ENCODE results near the gene HMGB2. TPM values are rescaled to one million over a fixed set of nuclear protein-coding genes. Genes with fewer than 3 reads are reported as not detected.

Gene HMGB2
- total RNA-seq, 1 donor from 2014 or later: 56.3 TPM

DNA sequence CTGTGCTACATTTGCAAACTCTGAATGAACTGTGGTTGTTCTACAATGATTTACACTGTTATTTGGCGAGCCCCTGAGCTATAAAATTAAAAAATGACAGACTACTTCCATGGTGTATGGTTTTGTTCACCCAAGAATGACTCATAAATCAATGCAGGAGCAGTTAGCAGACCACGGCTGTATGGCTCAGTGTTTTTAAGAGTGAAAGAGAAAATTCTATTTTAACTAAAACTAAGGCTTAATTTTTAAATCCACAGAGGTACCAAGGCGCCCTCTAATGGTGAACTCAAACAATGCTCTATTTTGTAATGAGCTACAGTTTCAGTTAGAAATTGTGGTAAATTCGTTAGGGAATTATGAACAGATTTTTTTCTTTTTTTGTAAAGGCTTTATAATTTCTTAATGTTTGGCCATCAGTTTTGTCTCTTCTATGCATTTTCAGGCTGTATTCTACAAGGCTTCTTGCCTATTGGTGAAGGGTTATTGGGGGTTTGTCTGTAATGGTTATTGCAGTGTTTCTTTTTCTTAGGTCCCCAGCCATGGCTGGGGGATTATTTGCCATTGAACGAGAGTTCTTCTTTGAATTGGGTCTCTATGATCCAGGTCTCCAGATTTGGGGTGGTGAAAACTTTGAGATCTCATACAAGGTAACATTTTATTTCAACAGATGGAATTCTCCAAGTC, 32.5 kb downstream of the HMGB2 start:
- peak overlapping the region; percentile 13 for H3K27ac Mint-ChIP-seq (ENCODE audit: unreplicated experiment)
- peaks cover 13% of the 10 kb centered on the region for H3K36me3 Mint-ChIP-seq (ENCODE audit: unreplicated experiment)
- peak; percentile 76 for TF ChIP-seq CTCF (IDR thresholded peaks at IDR 0.05)
- H3K4me1 Mint-ChIP-seq (ENCODE audit: unreplicated experiment): peaks cover 7% of the 10 kb centered on the region
- H3K27me3 Mint-ChIP-seq (ENCODE audit: unreplicated experiment): no peaks in the 10 kb centered on the region
- H3K9me3 Mint-ChIP-seq (ENCODE audit: unreplicated experiment): peaks cover 9% of the 10 kb centered on the region
- DNase-seq (ENCODE audit: extremely low spot score, unreplicated experiment): no peak
- no peak overlapping the region for H3K4me3 Mint-ChIP-seq (ENCODE audit: unreplicated experiment)

DNA sequence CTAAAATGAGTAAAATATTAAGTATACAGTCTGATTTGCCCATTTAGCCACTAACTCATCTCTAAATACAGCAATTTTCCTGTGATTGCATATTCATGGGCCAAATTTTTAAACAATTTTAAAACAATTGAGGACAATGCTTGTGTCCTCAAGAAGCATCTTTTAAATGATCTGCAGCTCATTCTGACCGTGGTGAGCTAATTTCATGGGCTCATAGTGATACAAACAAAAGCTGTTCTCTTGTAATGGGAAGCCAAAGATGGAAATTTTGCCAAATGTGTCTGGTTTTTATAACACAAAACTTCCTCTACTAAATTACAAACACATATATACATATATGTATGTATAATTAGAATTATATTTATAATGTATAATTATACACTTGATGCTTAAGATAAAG, 39.7 kb downstream of the HMGB2 start:
- H3K4me3 Mint-ChIP-seq (ENCODE audit: unreplicated experiment): no peak overlapping the region
- H3K27ac Mint-ChIP-seq (ENCODE audit: unreplicated experiment): no peak overlapping the region
- no peaks in the 10 kb centered on the region for H3K9me3 Mint-ChIP-seq (ENCODE audit: unreplicated experiment)
- no peaks in the 10 kb centered on the region for H3K4me1 Mint-ChIP-seq (ENCODE audit: unreplicated experiment)
- no peak for TF ChIP-seq CTCF (IDR thresholded peaks at IDR 0.05)
- no peak for DNase-seq (ENCODE audit: extremely low spot score, unreplicated experiment)
- no peaks in the 10 kb centered on the region for H3K36me3 Mint-ChIP-seq (ENCODE audit: unreplicated experiment)
- no peaks in the 10 kb centered on the region for H3K27me3 Mint-ChIP-seq (ENCODE audit: unreplicated experiment)

- Mint-ChIP-seq H3K4me3 (ENCODE audit: unreplicated experiment) (no peak overlapping the region), H3K27ac (ENCODE audit: unreplicated experiment) (no peak overlapping the region)
- no peak for TF ChIP-seq CTCF (IDR thresholded peaks at IDR 0.05)
Observed at GRCh38 chr4:173293663-173294062, 40.5 kb downstream of the HMGB2 start.

DNA sequence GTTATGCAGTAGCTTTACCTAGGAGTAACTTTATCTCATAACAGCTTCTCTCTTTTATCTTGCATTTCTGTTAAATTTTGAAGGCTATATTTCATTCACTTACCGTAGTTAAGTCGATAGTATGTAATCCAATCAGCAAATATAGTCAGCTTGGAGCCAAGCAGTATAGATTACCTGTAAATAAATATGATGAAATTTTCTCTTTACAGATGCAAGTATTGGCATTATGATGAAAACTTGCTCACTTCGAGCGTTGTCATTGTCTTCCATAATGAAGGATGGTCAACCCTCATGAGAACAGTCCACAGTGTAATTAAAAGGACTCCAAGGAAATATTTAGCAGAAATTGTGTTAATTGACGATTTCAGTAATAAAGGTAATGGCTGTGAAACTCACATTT, 42.3 kb downstream of the HMGB2 start:
- Mint-ChIP-seq H3K27ac (ENCODE audit: unreplicated experiment) (no peak overlapping the region), H3K27me3 (ENCODE audit: unreplicated experiment) (no peaks in the 10 kb centered on the region), H3K4me1 (ENCODE audit: unreplicated experiment) (peaks cover 3% of the 10 kb centered on the region), H3K4me3 (ENCODE audit: unreplicated experiment) (no peak overlapping the region), H3K36me3 (ENCODE audit: unreplicated experiment) (no peaks in the 10 kb centered on the region), H3K9me3 (ENCODE audit: unreplicated experiment) (no peaks in the 10 kb centered on the region)
- TF ChIP-seq CTCF (IDR thresholded peaks at IDR 0.05): no peak
- no peak for DNase-seq (ENCODE audit: extremely low spot score, unreplicated experiment)

More at GRCh38 chr4:173293663-173294062, 40.5 kb downstream of the HMGB2 start:
- no peaks in the 10 kb centered on the region for H3K9me3 Mint-ChIP-seq (ENCODE audit: unreplicated experiment)
- no peaks in the 10 kb centered on the region for H3K27me3 Mint-ChIP-seq (ENCODE audit: unreplicated experiment)
- no peaks in the 10 kb centered on the region for H3K4me1 Mint-ChIP-seq (ENCODE audit: unreplicated experiment)
- H3K36me3 Mint-ChIP-seq (ENCODE audit: unreplicated experiment): no peaks in the 10 kb centered on the region
- no peak for DNase-seq (ENCODE audit: extremely low spot score, unreplicated experiment)

DNA sequence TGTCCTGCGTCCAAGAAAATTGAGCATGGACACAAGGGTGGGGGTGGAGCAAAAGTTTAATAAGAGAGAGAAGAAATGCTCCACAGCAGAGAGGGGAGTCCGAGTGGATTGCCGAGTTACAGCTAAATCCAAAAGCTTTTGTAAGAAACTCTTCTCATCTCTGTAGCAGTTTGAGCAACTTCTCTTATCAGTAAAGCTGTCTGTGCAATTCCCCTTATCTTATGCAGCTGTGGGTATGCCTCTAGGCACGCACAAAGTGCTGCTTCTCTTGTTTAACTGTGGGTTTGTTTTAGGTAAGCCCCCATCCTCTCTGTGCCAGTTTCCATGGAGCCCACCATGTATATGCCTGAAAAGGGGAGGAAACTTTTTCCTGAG, 44.8 kb downstream of the HMGB2 start:
- Mint-ChIP-seq H3K4me3 (ENCODE audit: unreplicated experiment) (no peak overlapping the region), H3K36me3 (ENCODE audit: unreplicated experiment) (peaks cover 11% of the 10 kb centered on the region), H3K27ac (ENCODE audit: unreplicated experiment) (no peak overlapping the region), H3K9me3 (ENCODE audit: unreplicated experiment) (peaks cover 7% of the 10 kb centered on the region), H3K27me3 (ENCODE audit: unreplicated experiment) (no peaks in the 10 kb centered on the region), H3K4me1 (ENCODE audit: unreplicated experiment) (peaks cover 3% of the 10 kb centered on the region)
- DNase-seq (ENCODE audit: extremely low spot score, unreplicated experiment): no peak
- no peak for TF ChIP-seq CTCF (IDR thresholded peaks at IDR 0.05)

Measured in osteocyte (in vitro differentiated cells).